Loucy (cell line): ENCODE data around the gene SMC4.

Source experiments
- H2AFZ ChIP-seq: fragments of 200-600 bp; sonication (generic); 2 replicates; pipeline ENCODE4 v1.6.0; 2016; ENCODE audit warnings: antibody characterized with exemption, mild to moderate bottlenecking, low read length, moderate library complexity
- H3F3A ChIP-seq: fragments of 200-600 bp; 2 replicates; pipeline ENCODE4 v1.6.0; 2016; ENCODE audit warnings: antibody characterized with exemption, low read depth, mild to moderate bottlenecking
- H3K27me3 ChIP-seq: fragments of 200-600 bp; sonication (generic); 2 replicates; pipeline ENCODE4 v1.6.1; 2014; ENCODE audit warnings: low read length, mild to moderate bottlenecking; ENCODE audit not compliant: insufficient read depth, poor library complexity, severe bottlenecking
- H3K36me3 ChIP-seq: fragments of 200-600 bp; sonication (generic); 2 replicates; pipeline ENCODE4 v1.6.1; 2016; ENCODE audit warnings: low read length; ENCODE audit not compliant: insufficient read depth
- H3K4me1 ChIP-seq: fragments of 200-600 bp; sonication (generic); 2 replicates; pipeline ENCODE4 v1.5.1; 2014; ENCODE audit warnings: low read length, mild to moderate bottlenecking; ENCODE audit not compliant: insufficient read depth, poor library complexity, severe bottlenecking
- H3K4me2 ChIP-seq: fragments of 200-600 bp; sonication (generic); 2 replicates; pipeline ENCODE4 v1.6.0; 2014; ENCODE audit warnings: antibody characterized with exemption, low read length, low read depth, mild to moderate bottlenecking; ENCODE audit not compliant: poor library complexity, severe bottlenecking
- H3K4me3 ChIP-seq: fragments of 200-600 bp; sonication (generic); 2 replicates; pipeline ENCODE4 v1.5.1; 2014; ENCODE audit warnings: low read length, mild to moderate bottlenecking, mixed read lengths; ENCODE audit not compliant: poor library complexity, severe bottlenecking
- H3K79me2 ChIP-seq: fragments of 200-600 bp; sonication (generic); 2 replicates; pipeline ENCODE4 v1.6.1; 2014; ENCODE audit warnings: low read length; ENCODE audit not compliant: insufficient read depth
- H3K9ac ChIP-seq: fragments of 200-600 bp; sonication (generic); 2 replicates; pipeline ENCODE4 v1.6.0; 2014; ENCODE audit warnings: mild to moderate bottlenecking, low read depth, low read length, moderate library complexity; ENCODE audit not compliant: poor library complexity, severe bottlenecking
- H3K9me2 ChIP-seq: fragments of 200-600 bp; sonication (generic); replicated peaks from 2 replicates; pipeline ENCODE4 v1.6.1; 2016; ENCODE audit warnings: low read depth, low read length, mixed read lengths
- H3K9me3 ChIP-seq: fragments of 200-600 bp; sonication (generic); 2 replicates; pipeline ENCODE4 v1.6.1; 2014; ENCODE audit warnings: mild to moderate bottlenecking, antibody characterized with exemption, low read length, low read depth; ENCODE audit not compliant: insufficient read depth
- H4K20me1 ChIP-seq: fragments of 200-600 bp; sonication (generic); 2 replicates; pipeline ENCODE4 v1.6.0; 2014; ENCODE audit warnings: antibody characterized with exemption, low read length, mild to moderate bottlenecking; ENCODE audit not compliant: insufficient read depth, poor library complexity, severe bottlenecking
- EZH2phosphoT487 ChIP-seq: fragments of 200-600 bp; IDR thresholded peaks from 2 replicates; pipeline ENCODE4 v1.6.1; 2018; ENCODE audit warnings: antibody characterized with exemption, mild to moderate bottlenecking, moderate library complexity, borderline replicate concordance
- TF ChIP-seq, protein P1 (sequence below): fragments of 200-600 bp; sonication (generic); conservative IDR thresholded peaks from 2 replicates; pipeline ENCODE4 v1.5.1; 2014; ENCODE audit warnings: mild to moderate bottlenecking, antibody characterized with exemption, low read length

SMC4 gene

DNA sequence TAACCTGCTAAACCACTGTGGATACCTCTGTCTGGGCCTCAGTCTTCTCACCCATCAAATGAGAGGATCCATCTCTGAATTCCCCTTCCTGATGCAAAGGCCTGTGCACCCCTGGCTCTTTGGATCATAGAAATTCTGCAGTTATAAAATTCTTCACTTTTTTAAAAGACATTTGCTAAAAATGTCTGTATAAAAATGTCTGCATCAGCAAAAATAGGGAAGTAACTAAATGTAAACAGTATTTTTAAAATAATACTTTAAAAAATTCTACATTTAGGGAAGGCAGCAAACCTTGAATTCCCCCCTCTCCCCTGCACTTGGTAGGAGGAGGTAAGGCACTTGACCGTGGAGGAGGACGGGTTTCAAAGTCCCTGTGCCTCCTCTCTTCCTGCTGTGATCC is 75.7 kb downstream of the SMC4 start:
- H3F3A ChIP-seq = no peaks in the 10 kb centered on the region
- no peaks in the 10 kb centered on the region for H4K20me1 ChIP-seq
- H3K79me2 ChIP-seq = no peaks in the 10 kb centered on the region
- H3K9ac ChIP-seq = no peak overlapping the region
- no peaks in the 10 kb centered on the region for H3K4me1 ChIP-seq
- no peak overlapping the region for H2AFZ ChIP-seq
- no peak overlapping the region for H3K4me2 ChIP-seq
- no peaks in the 10 kb centered on the region for H3K9me2 ChIP-seq
- H3K4me3 ChIP-seq = no peak overlapping the region
- H3K27me3 ChIP-seq = no peaks in the 10 kb centered on the region
- no peaks in the 10 kb centered on the region for H3K36me3 ChIP-seq
- peaks cover 5% of the 10 kb centered on the region; the same call in 1 of the 2 replicates for H3K9me3 ChIP-seq
- TF ChIP-seq EZH2phosphoT487 = no peak
- TF ChIP-seq, protein P1, sequence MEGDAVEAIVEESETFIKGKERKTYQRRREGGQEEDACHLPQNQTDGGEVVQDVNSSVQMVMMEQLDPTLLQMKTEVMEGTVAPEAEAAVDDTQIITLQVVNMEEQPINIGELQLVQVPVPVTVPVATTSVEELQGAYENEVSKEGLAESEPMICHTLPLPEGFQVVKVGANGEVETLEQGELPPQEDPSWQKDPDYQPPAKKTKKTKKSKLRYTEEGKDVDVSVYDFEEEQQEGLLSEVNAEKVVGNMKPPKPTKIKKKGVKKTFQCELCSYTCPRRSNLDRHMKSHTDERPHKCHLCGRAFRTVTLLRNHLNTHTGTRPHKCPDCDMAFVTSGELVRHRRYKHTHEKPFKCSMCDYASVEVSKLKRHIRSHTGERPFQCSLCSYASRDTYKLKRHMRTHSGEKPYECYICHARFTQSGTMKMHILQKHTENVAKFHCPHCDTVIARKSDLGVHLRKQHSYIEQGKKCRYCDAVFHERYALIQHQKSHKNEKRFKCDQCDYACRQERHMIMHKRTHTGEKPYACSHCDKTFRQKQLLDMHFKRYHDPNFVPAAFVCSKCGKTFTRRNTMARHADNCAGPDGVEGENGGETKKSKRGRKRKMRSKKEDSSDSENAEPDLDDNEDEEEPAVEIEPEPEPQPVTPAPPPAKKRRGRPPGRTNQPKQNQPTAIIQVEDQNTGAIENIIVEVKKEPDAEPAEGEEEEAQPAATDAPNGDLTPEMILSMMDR = no peak

DNA sequence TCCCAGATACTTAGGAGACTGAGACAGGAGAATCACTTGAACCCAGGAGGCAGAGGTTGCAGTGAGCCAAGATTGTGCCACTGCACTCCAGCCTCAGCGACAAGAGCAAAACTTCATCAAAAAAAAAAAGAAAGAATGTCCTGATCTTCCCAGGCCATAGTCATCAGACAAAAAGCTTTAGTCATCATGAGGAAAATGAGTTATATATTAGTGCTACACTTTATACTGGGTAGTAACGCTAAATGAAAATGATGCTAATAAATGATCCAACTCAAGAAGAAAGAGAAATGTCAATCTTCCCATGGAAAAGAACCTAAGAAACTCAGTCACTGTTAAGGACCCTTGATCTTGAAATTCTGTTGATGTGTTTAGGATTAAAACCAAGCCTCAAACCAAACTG is 76.4 kb downstream of the SMC4 start:
- TF ChIP-seq, protein P1 = no peak
- TF ChIP-seq EZH2phosphoT487 = no peak
- Histone ChIP-seq H3K4me2 (no peak overlapping the region), H4K20me1 (no peaks in the 10 kb centered on the region), H3K36me3 (no peaks in the 10 kb centered on the region), H3K4me3 (no peak overlapping the region), H2AFZ (no peak overlapping the region), H3K9me2 (no peaks in the 10 kb centered on the region), H3F3A (no peaks in the 10 kb centered on the region), H3K9me3 (0 out of 2 replicates have a peak, but pooled peaks cover 3% of the 10 kb centered on the region), H3K27me3 (no peaks in the 10 kb centered on the region), H3K9ac (no peak overlapping the region), H3K4me1 (no peaks in the 10 kb centered on the region), H3K79me2 (no peaks in the 10 kb centered on the region)

DNA sequence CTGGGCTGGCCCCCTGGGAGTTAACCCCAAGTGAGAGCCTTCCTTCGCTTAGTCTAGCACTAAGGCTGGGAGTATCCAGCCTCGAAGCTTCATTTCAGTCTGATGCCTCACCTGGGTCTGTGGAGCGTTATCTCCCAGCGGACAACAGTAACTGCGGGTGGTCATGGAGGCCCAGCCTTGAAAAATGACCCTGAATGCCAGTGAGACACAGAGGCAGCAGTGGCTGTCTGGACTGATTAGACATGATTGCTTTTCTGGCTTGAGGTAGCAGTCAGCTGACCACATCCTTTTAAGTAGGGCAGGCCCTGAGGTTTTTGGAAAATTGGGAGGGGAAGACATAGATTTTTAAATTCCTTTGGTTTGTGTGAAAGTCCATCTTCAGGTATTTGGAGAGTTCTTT is 78.3 kb downstream of the SMC4 start:
- H3K9ac ChIP-seq = no peak overlapping the region
- H3F3A ChIP-seq = no peaks in the 10 kb centered on the region

More for the DNA sequence above, 78.3 kb downstream of the SMC4 start:
- Histone ChIP-seq H3K79me2 (no peaks in the 10 kb centered on the region), H3K4me3 (no peak overlapping the region), H4K20me1 (no peaks in the 10 kb centered on the region), H2AFZ (no peak overlapping the region), H3K27me3 (no peaks in the 10 kb centered on the region), H3K4me1 (no peaks in the 10 kb centered on the region), H3K36me3 (no peaks in the 10 kb centered on the region), H3K9me2 (no peaks in the 10 kb centered on the region), H3K9me3 (no peaks in the 10 kb centered on the region), H3K4me2 (no peak overlapping the region)
- no peak for TF ChIP-seq EZH2phosphoT487
- TF ChIP-seq, protein P1 = no peak
